Aorta (tissue), 5 donors: ENCODE measurements around the gene RORB. TPM values are rescaled to one million over a fixed set of nuclear protein-coding genes. Genes with fewer than 3 reads are reported as not detected.

Experiments
- ATAC-seq: fragments of 200-7000 bp; cut with Tn5 transposase; one replicate; pipeline ENCODE4 v1.9.1; 2022; ENCODE audit warnings: moderate library complexity; ENCODE audit not compliant: low FRiP score
- DNase-seq, 2 donors: peaks; one replicate each; pipeline ENCODE4 v3.0.0-alpha.2; 2020
- H3K27ac ChIP-seq, 2 donors: one replicate each; pipeline ENCODE4 v1.5.1; 2013; ENCODE audit warnings: low read length in 2 of 2, mild to moderate bottlenecking in 2 of 2, moderate library complexity in 2 of 2, control low read depth in 1 of 2, inconsistent platforms in 1 of 2, low read depth in 1 of 2
- H3K27me3 ChIP-seq, 2 donors: one replicate each; pipeline ENCODE4 v1.6.1; 2013; ENCODE audit warnings: control low read depth in 1 of 2, low read length in 1 of 2, mild to moderate bottlenecking in 1 of 2, moderate library complexity in 1 of 2; ENCODE audit not compliant: insufficient read depth in 2 of 2, control insufficient read depth in 1 of 2
- H3K36me3 ChIP-seq, 2 donors: one replicate each; pipeline ENCODE4 v1.6.1; 2013; ENCODE audit warnings: control low read depth in 1 of 2, low read length in 1 of 2, mild to moderate bottlenecking in 1 of 2; ENCODE audit not compliant: insufficient read depth in 2 of 2, control insufficient read depth in 1 of 2
- H3K4me1 ChIP-seq, 2 donors: one replicate each; pipeline ENCODE4 v1.6.1; 2013; ENCODE audit warnings: low read length in 2 of 2, control low read depth in 1 of 2, mild to moderate bottlenecking in 1 of 2, moderate library complexity in 1 of 2; ENCODE audit not compliant: insufficient read depth in 2 of 2, control insufficient read depth in 1 of 2
- H3K4me3 ChIP-seq, 2 donors: one replicate each; pipeline ENCODE4 v1.5.1; 2013; ENCODE audit warnings: low read length in 2 of 2, control low read depth in 1 of 2, mild to moderate bottlenecking in 1 of 2
- H3K9me3 ChIP-seq: one replicate; pipeline ENCODE4 v1.6.1; 2013; ENCODE audit warnings: mild to moderate bottlenecking, low read length; ENCODE audit not compliant: control insufficient read depth
- WGBS, 2 donors: extraction: QIAGEN DNeasy Blood & Tissue Kit; methylation state at CpG; one replicate each; pipeline ENCODE4 v1.1.7; 2013; 5-methylcytosine and 5-hydroxymethylcytosine counted together
- intact Hi-C, 2 donors: fragments of 100-400 bp; cut with DNase I; formaldehyde crosslinking; loops; one replicate each; pipeline versions ENCODE4 v1.14.2 to v1.15.0; 2022
- polyA plus RNA-seq, 2 donors: library from polyadenylated mRNA; stranded (reverse); fragments of 200-250 nt; gene quantifications; one replicate each; pipeline ENCODE4 v1.2.3, GENCODE V29; 2013
- total RNA-seq, 2 donors: library from RNA; stranded (reverse); fragmentation: NEBNext Ultra II Directional; extraction: Animal tissue kit (Norgen Biotek cat#: 25700); gene quantifications; one replicate each; pipeline ENCODE4 v1.2.1, GENCODE V29; 2021
- donor health status: healthy with polysubstance abuse.
- donor health status: Bipolar disorder and iron deficiency.
- donor health status: DM: no; HTN: no; CAD: no.
- donor health status: DM: no; HTN: no; CAD: no.
- donor health status: DM: yes; HTN: yes; CAD: no.

The RORB gene
- total and polyA plus RNA-seq, 4 donors: 0.25 to 1.2 (median 0.70) TPM

GRCh38 chr9:74501570-74501969 lies 4.4 kb downstream of the RORB start:
- Histone ChIP-seq H3K4me1 (no peaks in the 10 kb centered on the region), H3K36me3 (no peaks in the 10 kb centered on the region), H3K27ac (no peak overlapping the region), H3K9me3 (no peaks in the 10 kb centered on the region), H3K4me3 (no peak overlapping the region), H3K27me3 (no peaks in the 10 kb centered on the region)
- intact Hi-C loops: no loop called here
- ATAC-seq: no peak
- DNase-seq: no peak
- 73 to 83% methylated on average over 2 of the region's 2 CpGs for WGBS, 2 donors

GRCh38 chr9:74503219-74503618 lies 6.1 kb downstream of the RORB start:
- Histone ChIP-seq H3K4me3 (no peak overlapping the region), H3K27ac (no peak overlapping the region), H3K4me1 (no peaks in the 10 kb centered on the region), H3K9me3 (no peaks in the 10 kb centered on the region), H3K27me3 (no peaks in the 10 kb centered on the region), H3K36me3 (no peaks in the 10 kb centered on the region)
- ATAC-seq: no peak
- intact Hi-C loops: no loop called here
- WGBS, 2 donors: 80 to 84% methylated on average over 4 of the region's 4 CpGs
- DNase-seq: no peak

- no peaks in the 10 kb centered on the region for H3K4me1 ChIP-seq
- WGBS, 2 donors: 93 to 94% methylated on average over 3 of the region's 3 CpGs
- H3K4me3 ChIP-seq: no peak overlapping the region
- H3K27me3 ChIP-seq: no peaks in the 10 kb centered on the region
- H3K36me3 ChIP-seq: no peaks in the 10 kb centered on the region
- no peak for ATAC-seq
- no peaks in the 10 kb centered on the region for H3K9me3 ChIP-seq
- intact Hi-C loops: no loop called here
- no peak overlapping the region for H3K27ac ChIP-seq
- no peak for DNase-seq
Measured at GRCh38 chr9:74503666-74504065, 6.5 kb downstream of the RORB start.

GRCh38 chr9:74511333-74511732 lies 14.2 kb downstream of the RORB start:
- no peak overlapping the region for H3K27ac ChIP-seq
- intact Hi-C loops: no loop called here
- no peaks in the 10 kb centered on the region for H3K4me1 ChIP-seq
- H3K27me3 ChIP-seq: no peaks in the 10 kb centered on the region
- no peaks in the 10 kb centered on the region for H3K9me3 ChIP-seq
- ATAC-seq (no peak), DNase-seq (no peak)
- no peaks in the 10 kb centered on the region for H3K36me3 ChIP-seq
- WGBS, 2 donors: 80 to 93% methylated on average over 2 of the region's 2 CpGs
- no peak overlapping the region for H3K4me3 ChIP-seq

- H3K4me3 ChIP-seq: no peak overlapping the region
- H3K27me3 ChIP-seq: no peaks in the 10 kb centered on the region
- 81 to 88% methylated on average over 1 of the region's 1 CpG for WGBS, 2 donors
- ATAC-seq (no peak), DNase-seq (no peak)
- H3K4me1 ChIP-seq: no peaks in the 10 kb centered on the region
- no peaks in the 10 kb centered on the region for H3K9me3 ChIP-seq
- intact Hi-C loops: no loop called here
- H3K36me3 ChIP-seq: no peaks in the 10 kb centered on the region
- no peak overlapping the region for H3K27ac ChIP-seq
Measured at GRCh38 chr9:74512416-74512815, 15.3 kb downstream of the RORB start.

- DNase-seq: no peak
- intact Hi-C loops: no loop called here
Measured at GRCh38 chr9:74513221-74513620, 16.1 kb downstream of the RORB start.

GRCh38 chr9:74517188-74517587 lies 20.1 kb downstream of the RORB start:
- no peaks in the 10 kb centered on the region for H3K4me1 ChIP-seq
- 79 to 89% methylated on average over 4 of the region's 4 CpGs for WGBS, 2 donors
- H3K27me3 ChIP-seq: no peaks in the 10 kb centered on the region
- no peak overlapping the region for H3K4me3 ChIP-seq
- H3K9me3 ChIP-seq: no peaks in the 10 kb centered on the region
- DNase-seq: no peak
- no peak overlapping the region for H3K27ac ChIP-seq
- no peaks in the 10 kb centered on the region for H3K36me3 ChIP-seq
- no peak for ATAC-seq
- intact Hi-C loops: no loop called here

More at GRCh38 chr9:74513221-74513620, 16.1 kb downstream of the RORB start:
- H3K27ac ChIP-seq: no peak overlapping the region
- no peak overlapping the region for H3K4me3 ChIP-seq
- H3K27me3 ChIP-seq: no peaks in the 10 kb centered on the region
- WGBS, 2 donors: 76 to 89% methylated on average over 4 of the region's 4 CpGs
- no peaks in the 10 kb centered on the region for H3K36me3 ChIP-seq
- no peak for ATAC-seq
- no peaks in the 10 kb centered on the region for H3K4me1 ChIP-seq
- H3K9me3 ChIP-seq: no peaks in the 10 kb centered on the region

- ATAC-seq (no peak), DNase-seq (no peak)
- WGBS, 2 donors: 87 to 92% methylated on average over 9 of the region's 9 CpGs
- Histone ChIP-seq H3K27ac (no peak overlapping the region), H3K36me3 (no peaks in the 10 kb centered on the region), H3K27me3 (no peaks in the 10 kb centered on the region), H3K4me3 (no peak overlapping the region), H3K4me1 (no peaks in the 10 kb centered on the region), H3K9me3 (no peaks in the 10 kb centered on the region)
- intact Hi-C loops: no loop called here
Measured at GRCh38 chr9:74519419-74519818, 22.3 kb downstream of the RORB start.

- H3K4me3 ChIP-seq: no peak overlapping the region
- ATAC-seq (no peak), DNase-seq (no peak)
- H3K9me3 ChIP-seq: no peaks in the 10 kb centered on the region
- no peaks in the 10 kb centered on the region for H3K36me3 ChIP-seq
- no peak overlapping the region for H3K27ac ChIP-seq
- 15 to 44% methylated on average over 1 of the region's 1 CpG for WGBS, 2 donors
- no peaks in the 10 kb centered on the region for H3K27me3 ChIP-seq
- intact Hi-C loops: no loop called here
- H3K4me1 ChIP-seq: no peaks in the 10 kb centered on the region
Measured at GRCh38 chr9:74521009-74521408, 23.9 kb downstream of the RORB start.
